Pulmonary artery endothelial cell (primary cell): Measurements from ENCODE around the gene COL4A6. TPM values are rescaled to one million over a fixed set of nuclear protein-coding genes. Genes with fewer than 3 reads are reported as not detected.
A peak's percentile ranks its signal among the peaks of the same experiment; 100 is the strongest.
"Not testable (repeated sequence)": the region's sequence is repeated elsewhere in the genome, so short reads cannot be mapped to it uniquely, and the experiment has no call there.

ENCODE experiments used
- DNase-seq: peaks from one replicate; pipeline ENCODE4 v3.0.0-alpha.2; 2011; ENCODE audit warnings: low read depth, low spot score
- total RNA-seq: library from RNA; depleted of rRNA; stranded (reverse); fragments of >200 nt; gene quantifications from 2 replicates; pipeline ENCODE4 v1.2.3, GENCODE V29; 2014

The COL4A6 gene
- total RNA-seq, 1 donor from 2014 or later, result 2.0 TPM

DNA sequence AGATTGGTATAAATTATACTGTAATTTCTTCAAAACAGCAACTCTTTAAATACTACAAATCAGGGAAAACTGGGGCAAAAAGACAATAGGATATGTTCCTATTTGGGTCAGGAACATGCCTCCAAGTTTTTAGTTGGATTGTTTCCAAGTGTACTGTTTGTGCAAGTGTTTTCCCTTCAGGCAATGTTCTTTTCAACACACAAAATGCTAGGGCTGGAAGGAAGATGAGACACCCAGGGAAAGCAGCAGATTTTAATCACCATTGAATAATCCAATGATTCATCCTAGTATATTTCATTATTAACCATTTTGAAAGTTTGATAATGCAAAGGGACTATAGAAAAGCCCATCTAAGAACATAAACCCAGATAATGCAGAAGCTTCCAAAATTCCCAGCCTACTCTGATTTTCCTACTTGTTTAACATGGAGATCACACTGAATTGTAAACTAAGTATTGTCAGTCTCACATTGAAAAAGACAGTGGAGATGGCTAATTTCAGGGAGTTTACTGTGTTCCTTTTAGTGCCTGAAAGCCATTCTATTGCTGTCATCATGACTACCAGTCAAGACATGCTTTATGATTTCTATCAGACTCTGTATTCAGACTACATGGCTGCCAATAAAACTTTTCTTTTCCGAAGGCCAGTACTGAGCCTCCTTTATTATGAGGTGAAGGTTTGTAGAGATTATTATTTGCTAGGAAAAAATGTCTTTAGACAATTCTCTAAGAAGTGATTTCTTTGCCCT is 38.6 kb downstream of the COL4A6 start:
- no peak for DNase-seq

DNA sequence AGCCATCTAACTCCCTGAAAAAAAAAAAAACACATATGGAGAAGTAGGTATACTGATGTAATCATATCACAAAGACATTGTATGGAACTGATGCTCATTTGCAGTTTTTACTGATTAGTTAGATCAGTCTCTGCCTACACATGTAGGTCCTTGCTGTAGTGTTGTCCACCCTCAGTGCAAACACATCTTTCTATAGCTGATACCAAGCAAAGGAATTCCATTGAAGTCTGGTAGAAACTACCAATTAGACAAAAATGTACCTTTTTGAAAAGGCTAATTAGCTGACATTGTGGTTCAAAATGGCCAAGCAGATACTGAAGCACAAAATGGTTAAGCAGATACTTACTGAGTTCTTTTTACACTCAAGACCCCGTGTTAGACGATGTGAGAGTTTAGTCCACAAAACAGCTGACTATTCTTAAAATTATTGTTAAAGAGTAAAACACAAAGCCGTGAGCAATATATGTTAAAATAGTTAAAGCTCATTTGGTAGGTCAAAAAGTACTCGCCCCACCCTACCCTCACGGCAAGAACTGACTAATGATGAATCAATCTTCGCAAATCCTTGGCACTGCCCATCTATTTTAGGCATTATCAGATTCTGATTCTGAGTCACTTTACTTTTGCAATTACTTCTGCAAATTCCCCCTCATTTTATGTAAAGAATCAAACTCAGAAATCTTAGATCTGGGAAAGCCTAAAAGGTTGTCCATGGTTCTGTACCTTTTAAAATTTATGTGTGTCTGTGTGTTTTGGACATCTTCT is 40.4 kb downstream of the COL4A6 start:
- DNase-seq, result no peak

DNA sequence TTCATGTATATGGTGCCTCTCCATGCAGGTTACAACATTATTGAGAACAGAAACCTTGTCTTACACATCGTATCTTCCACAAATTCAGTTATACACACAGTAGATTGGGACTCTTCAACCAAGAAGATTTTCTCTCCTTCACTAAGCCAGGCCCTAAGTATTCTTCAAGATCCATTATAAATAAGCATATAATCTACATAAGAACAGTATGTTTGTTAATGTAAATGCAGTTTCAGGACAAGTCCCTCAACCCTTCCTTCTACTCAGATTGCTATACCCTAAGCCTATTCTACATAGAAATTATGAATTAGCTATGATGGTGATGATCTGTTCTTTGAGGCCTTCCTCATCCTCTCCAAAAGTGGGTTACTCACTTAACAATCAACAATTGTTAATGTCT is 41.2 kb downstream of the COL4A6 start:
- no peak for DNase-seq

DNA sequence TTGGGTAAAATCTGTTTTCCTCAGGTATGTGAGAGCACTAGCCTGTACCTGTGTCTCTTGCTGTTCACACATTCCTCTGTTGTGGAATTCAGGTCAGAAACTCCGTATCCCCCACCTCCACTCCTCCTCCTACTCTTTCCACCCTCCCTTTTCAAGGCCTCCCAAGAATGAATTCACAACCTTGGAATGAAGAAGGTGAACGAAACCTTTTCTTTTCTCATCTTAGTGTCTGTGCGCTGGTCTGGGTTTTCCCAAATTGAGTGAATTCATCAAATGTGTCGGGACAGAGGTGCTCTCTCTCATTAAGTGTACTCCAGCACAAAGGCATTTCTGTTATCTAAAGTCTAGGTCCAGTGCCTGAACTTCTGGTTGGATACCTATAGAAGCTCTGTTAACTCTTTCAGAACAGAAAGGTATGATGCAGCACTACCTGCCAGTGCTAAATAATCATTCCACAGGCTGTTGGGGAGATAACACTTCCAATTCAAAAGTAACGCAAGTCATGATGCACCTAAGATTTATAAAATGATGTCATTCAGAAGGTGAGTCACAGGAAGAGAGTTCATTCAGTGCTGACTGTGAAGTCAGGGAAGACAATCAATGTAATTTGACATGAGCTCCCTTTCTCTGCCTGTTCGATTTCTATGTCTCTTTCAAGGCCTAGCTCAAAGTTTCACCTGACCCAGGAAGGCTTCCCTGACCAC is 41.9 kb downstream of the COL4A6 start:
- no peak for DNase-seq

DNA sequence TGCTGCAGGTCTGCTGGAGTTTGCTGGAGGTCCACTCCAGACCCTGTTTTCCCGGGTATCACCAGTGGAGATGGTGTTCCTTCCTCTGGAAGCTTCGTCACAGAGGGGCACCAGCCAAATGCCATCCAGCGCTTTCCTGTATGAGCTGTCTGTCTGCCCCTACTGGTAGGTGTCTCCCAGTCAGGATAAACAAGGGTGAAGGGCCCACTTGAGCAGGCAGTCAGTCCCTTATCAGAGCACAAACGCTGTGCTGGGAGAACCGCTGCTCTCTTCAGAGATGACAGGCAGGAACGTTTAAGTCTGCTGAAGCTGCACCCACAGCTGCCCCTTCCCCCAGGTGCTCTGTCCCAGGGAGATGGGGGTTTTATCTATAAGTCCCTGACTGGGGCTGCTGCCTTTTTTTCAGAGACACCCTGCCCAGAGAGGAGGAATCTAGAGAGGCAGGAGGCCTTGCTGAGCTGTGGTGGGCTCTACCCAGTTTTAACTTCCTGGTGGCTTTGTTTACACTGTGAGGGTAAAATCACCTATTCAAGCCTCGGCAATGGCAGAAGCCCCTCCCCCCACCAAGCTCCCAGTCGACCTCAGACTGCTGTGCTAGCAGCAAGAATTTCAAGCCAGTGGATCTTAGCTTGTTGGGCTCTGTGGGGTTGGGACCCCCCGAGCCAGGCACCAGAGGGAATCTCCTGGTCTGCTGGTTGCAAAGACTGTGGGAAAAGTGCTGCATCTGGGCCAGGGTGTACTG is 47.1 kb downstream of the COL4A6 start:
- not testable (repeated sequence) for DNase-seq

DNA sequence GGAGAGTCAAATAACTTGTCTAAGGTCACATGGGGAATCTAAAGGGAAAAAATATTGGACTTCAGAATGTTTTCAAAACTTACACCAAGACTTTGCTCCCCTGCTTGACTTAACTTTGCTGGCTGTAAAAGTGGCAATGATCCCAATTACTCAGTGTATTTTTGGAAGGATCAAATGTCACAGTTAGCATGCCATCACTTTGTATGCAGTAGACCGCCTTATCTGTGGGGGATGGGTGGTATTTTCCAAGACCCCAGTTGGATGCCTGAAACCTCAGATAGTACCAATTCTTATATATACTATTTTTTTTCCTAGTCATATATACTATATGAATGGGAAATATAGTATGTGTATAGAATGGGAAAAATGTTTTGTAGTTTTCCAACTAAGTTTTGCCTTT is 53.4 kb downstream of the COL4A6 start:
- DNase-seq, result no peak

DNA sequence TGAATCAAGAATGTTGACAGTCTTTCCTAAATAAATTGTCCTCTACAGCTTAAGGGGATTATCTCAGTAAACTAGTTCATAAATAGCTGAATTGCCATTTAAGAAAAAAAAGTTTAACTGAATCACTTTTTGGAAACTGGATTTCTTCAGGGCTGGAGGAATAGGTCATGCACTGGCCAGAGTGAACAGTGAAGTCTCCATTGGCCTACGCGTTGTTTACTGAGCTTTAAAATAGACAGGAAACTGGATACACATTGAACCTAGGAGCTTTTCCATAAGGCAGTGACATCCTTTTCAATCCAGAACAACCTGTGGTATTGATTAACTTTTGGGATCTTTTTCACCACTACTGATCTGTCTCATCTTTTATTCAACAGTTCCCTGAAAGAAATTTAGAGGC is 58.0 kb downstream of the COL4A6 start:
- DNase-seq, result no peak

DNA sequence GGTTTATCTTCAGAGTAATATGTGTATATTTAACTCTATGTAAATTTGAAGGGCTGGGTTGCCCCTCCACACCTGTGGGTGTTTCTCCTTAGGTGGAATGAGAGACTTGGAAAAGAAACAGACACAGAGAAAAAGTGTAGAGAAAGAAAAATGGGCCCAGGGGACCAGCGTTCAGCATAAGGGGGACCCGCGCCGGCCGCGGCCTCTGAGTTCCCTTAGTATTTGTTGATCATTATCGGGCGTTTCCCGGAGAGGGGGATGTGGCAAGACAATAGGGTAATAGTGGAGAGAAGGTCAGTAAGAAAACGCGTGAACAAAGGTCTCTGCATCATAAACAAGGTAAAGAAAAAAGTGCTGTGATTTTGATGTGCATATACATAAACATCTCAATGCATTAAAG is 61.4 kb downstream of the COL4A6 start:
- not testable (repeated sequence) for DNase-seq

DNA sequence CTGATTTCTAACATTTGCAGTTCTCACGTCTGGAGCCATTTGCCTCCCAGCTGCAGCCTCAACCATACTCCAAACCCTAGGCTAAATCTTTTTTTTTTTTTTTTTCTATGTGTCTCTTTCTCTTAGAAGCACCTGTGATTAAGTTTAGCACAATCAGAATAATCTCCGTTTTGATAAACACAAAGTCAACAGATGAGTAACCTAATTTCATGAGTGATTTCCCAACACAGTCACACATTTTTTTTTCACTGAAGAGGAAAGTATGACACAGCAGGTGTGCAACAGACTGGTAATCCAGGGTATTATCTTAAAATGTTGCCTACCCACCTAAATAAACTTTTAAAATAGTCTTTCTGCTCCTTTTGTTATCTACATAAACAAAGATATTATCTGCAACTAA is 62.6 kb downstream of the COL4A6 start:
- DNase-seq, result not testable (repeated sequence)

DNA sequence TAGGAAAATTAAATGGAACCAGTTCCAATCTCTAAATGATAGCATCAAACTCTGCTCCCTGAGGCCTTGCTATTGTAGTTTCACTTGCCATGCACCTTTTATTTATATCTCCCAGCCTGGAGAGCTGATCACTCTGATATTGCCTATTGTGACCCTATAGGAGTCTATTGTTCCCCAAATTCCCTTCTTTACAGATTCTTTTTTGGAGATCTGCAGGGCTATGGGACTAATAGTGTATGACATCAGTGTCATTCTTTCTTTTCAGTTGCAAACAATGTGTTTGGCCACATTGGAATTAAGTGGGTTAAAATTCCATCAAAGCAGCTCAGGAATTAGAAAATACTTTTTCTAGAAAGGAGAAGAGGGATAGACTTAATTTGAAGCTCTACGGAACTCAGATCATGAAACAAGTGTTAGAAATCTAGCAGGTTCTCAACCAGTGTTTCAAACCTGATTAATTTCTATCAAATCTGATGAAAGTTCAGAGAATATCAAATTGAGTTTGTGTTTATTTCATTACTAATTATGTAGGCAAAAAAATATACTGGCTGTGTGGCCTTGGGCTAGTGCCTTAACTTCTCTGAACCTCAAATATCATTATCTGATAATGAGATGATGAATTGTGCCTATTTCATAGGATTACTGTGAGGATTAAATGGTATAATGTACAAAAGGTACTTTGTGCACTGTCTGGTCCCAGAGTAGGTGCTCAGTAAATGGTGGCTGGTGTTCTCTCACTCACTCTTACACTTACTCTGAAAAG is 71.4 kb downstream of the COL4A6 start:
- DNase-seq, result no peak

DNA sequence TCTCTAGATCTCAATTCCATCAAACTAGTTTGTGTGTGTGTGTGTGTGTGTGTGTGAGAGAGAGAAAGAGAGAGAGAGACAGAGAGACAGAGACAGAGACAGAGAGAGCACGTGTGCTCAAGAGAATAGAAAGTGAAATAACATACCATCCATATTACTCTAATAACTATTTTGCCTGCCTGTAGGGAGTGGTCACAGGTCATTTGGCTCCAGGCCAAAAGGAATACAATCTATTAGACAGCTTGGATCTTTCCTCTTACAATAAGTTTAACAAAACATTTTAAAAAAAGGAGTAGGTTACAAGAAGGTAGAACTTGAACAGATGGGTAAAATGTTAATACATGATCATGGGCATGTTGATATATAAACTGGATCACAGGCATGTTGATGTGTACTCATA is 76.2 kb downstream of the COL4A6 start:
- no peak for DNase-seq

DNA sequence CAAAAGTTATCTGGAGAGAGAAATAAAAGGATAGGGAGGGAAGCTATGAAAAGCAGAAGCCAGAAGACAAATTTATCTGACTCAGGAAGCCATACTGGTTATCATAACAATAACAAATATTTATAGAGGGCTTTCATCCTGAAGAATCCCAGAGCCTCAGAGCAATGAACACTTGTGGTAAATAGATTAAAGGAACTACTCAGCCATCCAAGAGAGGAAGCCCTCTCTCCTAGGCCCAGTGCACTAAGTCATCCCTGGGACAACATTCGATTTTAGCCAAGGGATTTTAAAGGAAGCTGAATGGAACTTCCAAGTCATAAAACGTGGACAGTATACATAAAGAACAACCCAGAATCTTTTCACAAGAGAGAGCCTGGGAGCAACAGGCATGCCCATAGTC is 76.9 kb downstream of the COL4A6 start:
- no peak for DNase-seq

DNA sequence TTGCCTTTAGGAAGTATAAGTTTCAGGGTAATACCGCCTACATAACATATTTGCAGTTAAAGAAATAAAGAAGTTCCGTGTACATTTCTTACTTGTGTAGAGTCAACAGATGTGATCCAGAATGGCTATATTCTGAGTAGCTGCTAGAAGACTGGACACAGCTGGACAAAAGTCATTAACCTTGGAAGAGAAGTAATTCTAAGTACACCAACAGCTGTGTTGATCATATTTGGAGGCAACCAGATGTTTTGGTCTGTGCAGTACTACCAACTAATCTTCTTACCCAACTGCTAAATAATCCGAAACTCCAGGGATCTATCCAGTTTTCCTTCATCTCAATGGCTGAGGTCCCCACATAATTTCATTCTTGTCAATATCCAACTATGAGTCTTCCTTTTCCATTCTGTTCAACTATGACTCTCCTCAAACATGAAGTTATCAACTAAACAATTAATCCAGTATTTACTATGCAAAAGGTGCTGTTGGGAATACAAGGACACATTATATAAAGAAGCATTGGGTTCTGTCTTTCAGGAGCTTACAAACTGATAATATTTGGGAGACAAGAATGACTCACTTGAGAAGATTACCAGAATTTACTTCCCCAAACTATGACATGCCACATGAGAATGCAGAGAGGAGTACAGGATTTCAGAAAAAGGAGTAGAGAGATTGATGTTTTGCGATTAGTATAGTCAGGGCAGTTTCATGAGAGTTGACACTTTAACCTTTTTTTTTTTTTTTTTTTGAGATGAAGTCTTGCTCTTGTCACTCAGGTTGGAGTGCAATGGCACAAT is 78.2 kb downstream of the COL4A6 start:
- no peak for DNase-seq

DNA sequence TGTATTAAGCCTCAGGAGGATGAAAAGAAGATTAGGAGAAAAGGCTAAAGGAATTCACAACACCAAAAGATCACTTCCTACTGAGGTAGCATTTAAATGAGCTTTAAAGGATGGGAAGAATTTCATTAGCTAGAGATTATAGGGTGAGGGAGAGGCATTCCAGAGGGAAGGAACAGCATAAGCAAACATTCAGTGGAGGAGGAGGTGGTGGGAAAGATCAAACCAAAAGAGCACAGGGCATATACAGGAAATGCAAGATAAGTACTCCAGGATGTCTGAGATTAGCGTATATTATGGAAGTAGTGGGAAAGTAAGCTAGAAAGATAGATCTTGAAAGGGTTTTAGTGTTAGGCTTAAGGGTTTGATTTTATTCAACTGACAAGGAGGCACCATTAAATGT is 84.8 kb downstream of the COL4A6 start:
- no peak for DNase-seq

DNA sequence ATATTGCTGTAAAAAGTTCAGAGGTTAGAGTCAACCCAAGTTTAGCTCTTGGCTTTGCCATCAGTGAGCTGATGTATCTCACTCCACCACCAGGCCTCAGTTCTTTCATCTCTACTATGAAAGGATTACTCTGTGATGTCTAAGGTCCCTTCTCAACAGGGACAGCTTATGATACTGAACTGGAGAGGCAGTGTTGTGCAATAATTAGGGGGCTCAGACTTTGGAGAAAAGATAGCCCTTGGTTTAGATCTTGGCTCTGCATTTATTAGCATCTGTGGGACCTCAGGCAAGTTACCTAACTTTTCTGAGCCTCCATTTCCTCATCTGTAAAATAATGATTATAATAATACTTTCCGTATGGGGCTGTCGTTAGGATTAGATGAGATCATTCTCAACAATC is 89.0 kb downstream of the COL4A6 start:
- DNase-seq, result no peak

DNA sequence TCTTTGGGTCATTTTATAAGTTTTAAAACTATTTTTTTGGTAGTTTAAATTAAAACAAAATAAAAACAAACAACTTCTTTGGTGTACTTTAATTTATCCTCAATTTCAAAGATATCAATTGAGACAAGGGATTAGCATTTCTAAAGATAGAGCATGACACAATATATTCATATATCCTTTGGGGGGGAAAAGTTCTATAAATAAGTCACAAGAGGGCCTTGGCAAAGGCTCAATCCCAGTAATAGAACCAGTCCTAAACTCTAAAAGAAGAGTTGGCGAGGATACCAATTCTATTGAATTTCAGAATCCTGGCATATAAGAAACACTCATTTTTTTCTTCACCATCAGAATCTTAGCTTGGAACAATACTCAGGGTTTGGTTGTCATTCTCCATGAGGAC is 89.7 kb downstream of the COL4A6 start:
- DNase-seq, result no peak

DNA sequence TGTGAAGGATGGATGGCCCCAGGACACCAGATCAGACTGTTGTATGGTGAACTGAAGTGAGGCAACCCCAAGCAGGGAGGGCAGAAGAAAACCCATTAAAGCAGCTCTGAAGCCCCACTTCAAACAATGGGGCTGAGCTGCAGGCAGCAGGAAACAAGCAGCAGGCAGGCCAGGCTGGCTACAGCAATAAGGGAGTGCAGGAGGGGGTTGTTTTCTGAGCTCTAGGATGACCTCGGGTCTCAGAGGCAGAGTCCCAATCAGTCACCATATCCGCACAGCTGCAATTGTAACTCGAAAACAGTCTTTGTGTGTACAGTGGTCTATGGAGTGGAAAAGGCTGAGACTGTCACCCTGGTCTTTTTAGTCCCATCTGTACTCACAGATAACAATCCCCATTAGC is 90.4 kb downstream of the COL4A6 start:
- peak; percentile 27 for DNase-seq

DNA sequence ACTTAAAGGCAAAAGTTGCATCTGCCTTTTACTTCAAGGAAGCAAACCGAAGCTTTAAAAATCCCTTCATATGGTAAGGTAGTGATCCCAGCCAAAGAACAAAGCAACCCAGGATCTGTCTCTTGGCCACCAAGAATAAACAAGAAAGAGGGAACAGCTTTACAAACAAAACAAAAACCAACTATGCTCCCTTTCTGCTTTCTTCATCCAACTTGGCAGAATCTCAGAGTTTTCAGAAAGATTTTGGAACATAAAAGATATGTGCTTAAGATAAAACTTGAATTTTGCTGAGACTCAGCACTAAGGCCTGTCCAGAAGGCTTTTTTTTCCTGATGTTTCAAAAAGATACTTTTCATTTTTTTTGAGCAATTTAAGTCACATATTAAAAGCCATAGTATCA is 94.0 kb downstream of the COL4A6 start:
- no peak for DNase-seq

DNA sequence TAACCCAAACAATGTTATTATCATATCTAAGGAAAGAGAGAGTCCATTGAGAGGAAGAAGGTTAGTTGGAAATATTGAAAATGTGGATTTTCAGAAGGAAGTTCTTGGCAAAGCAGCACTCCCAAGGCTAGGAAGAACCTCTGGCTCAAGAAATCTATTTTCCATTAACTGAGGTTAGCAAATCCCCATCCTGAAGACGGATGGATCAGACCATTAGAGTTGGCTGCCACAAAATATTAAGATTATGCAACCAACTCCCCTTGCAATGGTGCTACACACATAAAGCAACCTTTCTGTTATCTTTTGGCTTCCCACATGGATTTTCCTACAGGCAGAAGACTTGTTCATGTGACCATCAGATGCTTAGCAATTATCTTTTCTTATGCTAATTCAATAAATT is 96.3 kb downstream of the COL4A6 start:
- DNase-seq, result no peak

DNA sequence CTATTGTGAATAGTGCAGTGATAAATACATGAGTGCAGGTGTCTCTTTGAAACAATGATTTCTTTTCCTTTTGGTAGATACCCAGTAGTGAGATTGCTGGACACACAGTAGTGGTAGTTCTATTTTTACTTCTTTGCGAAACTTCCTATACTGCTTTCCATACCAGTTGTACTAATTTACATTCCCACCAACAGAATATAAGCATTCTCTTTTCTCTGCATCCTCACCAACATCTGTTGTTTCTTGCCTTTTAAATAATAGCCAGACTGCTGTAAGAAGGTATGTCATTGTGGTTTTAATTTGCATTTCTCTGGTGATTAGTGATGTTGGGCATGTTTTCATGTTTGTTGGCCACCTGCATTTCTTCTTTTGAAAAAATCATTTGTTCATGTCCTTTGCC is 105.9 kb downstream of the COL4A6 start:
- no peak for DNase-seq
